Esophagus squamous epithelium (tissue), 4 donors: ENCODE data around the gene APOA4.

Source experiments
- POLR2A ChIP-seq, 4 donors: fragments of 450-650 bp; IDR thresholded peaks; one replicate each; pipeline ENCODE4 v1.6.1; 2017; ENCODE audit warnings: antibody characterized with exemption in 4 of 4, mild to moderate bottlenecking in 4 of 4, moderate library complexity in 3 of 4
- TF ChIP-seq, protein P1 (sequence below), 6 experiments: fragments of 450-650 bp in 4 of 6; fragments of 200-600 bp in 2 of 6; sonication (generic) in 2 of 6; IDR thresholded peaks; one replicate each; pipeline ENCODE4 v1.5.1; 2016 to 2019; ENCODE audit warnings: antibody characterized with exemption in 6 of 6, mild to moderate bottlenecking in 4 of 6, moderate library complexity in 4 of 6

DNA sequence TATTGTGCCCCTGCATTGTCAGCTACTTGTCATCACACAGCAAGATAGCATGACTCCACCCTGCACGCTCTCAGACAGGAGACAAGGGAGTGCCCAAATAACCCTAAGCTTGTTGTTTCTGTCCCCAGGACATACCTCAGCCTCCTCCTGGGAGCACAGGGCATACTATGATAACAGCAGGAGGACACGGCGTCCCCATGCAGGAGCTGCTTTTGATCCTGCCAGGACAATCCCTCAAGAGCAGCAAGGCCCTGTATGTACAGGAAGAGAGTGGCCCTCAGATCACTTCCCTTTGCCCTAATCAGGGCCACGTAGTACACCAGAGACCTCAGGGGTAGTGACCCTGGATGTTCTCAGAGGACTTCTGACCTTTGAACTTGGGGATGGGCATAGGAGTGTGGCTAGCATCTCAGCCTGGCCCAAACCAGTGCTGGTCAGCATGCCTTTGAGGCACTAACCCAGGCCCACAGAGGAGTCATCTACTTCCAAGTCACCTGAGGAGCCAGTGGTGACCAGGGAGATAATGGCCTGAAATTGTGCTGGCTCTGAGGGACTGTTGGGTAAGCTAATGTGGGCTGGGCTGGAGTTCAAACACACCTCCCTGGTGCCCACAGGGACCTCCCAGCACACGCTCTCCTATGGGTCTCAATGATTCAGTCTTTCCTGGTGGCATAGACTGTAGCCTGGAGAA lies 9.2 kb downstream of the APOA4 start:
- TF ChIP-seq, protein P1, sequence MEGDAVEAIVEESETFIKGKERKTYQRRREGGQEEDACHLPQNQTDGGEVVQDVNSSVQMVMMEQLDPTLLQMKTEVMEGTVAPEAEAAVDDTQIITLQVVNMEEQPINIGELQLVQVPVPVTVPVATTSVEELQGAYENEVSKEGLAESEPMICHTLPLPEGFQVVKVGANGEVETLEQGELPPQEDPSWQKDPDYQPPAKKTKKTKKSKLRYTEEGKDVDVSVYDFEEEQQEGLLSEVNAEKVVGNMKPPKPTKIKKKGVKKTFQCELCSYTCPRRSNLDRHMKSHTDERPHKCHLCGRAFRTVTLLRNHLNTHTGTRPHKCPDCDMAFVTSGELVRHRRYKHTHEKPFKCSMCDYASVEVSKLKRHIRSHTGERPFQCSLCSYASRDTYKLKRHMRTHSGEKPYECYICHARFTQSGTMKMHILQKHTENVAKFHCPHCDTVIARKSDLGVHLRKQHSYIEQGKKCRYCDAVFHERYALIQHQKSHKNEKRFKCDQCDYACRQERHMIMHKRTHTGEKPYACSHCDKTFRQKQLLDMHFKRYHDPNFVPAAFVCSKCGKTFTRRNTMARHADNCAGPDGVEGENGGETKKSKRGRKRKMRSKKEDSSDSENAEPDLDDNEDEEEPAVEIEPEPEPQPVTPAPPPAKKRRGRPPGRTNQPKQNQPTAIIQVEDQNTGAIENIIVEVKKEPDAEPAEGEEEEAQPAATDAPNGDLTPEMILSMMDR (IDR thresholded peaks at IDR 0.05) = no peak
- no peak for TF ChIP-seq POLR2A (IDR thresholded peaks at IDR 0.05)
